Epithelial cell of esophagus (primary cell): ENCODE data around the gene LYRM2.

ENCODE experiments used
- DNase-seq: peaks from one replicate; pipeline ENCODE4 v3.0.0; 2010; ENCODE audit warnings: low read depth
- H3K4me3 ChIP-seq: 2 replicates; pipeline ENCODE4 v1.5.1; 2011; ENCODE audit warnings: mild to moderate bottlenecking, low read length, control low read depth
- CTCF ChIP-seq: IDR thresholded peaks from 2 replicates; pipeline ENCODE4 v1.5.1; 2011; ENCODE audit warnings: low read depth, mild to moderate bottlenecking, low read length, control low read depth, inconsistent platforms; ENCODE audit not compliant: insufficient read depth; ENCODE audit errors: missing control alignments

The LYRM2 gene

GRCh38 chr6:89542866-89543265 is 95.7 kb downstream of the LYRM2 start:
- no peak for TF ChIP-seq CTCF
- no peak overlapping the region for H3K4me3 ChIP-seq
- no peak for DNase-seq

DNA sequence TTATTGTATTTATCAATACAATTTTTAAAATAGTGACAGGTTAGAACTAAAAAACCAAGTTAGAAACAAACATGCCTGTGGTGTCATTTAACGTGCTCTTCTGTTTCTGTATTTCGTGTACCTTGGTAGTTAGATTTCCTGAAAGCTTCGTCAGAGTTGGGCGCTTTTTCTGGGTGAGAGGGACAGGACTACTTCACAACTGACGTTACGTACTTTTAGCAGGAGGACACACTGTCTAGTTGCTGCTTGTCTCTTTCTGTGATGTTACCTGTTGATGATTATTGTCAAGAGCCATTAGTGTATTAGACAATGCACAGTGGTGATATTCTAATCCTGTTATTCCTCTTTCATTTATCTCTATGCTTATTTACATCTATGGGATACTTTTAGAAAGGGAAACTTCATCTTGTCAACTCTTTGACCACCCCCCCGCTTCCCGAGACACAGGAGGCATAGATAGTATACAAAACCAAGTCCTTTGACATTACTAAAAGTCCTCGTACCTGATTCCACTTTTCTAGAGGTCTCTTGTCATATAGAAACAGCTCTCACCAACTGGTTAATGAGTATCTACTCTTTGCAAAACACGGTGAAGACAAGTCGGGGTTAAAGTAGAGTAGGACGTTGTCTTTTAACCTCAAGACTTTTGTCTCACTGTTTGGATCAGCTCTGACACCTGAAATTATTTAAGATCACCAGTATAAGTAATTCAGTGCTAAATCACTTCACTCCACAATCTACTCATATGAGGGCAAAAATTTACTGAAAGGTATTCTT is 96.3 kb downstream of the LYRM2 start:
- DNase-seq = no peak
- H3K4me3 ChIP-seq = no peak overlapping the region
- no peak for TF ChIP-seq CTCF

GRCh38 chr6:89539779-89540178 is 98.8 kb downstream of the LYRM2 start:
- DNase-seq = no peak
- no peak for TF ChIP-seq CTCF
- no peak overlapping the region for H3K4me3 ChIP-seq

DNA sequence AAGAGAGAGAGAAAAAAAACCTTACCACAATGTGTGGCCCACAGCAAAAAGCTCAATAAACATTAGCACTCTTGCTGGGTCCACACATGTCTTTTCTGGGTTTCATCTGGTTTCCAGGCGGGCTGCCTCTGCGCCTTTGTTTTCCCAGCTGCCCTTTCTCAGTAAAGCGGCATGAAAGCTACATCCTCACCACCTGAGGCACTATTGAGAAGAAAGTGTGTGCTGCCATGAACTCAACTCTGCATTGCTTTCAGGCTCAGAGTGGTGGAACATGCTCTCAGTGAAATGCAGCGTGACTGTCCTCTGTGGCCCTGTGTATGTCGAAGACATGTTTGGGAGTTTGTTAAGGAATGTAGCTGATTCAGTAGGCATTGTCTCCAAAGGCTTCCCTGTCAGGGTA is 102.3 kb downstream of the LYRM2 start:
- TF ChIP-seq CTCF = no peak
- no peak overlapping the region for H3K4me3 ChIP-seq
- peak; percentile 8 for DNase-seq

DNA sequence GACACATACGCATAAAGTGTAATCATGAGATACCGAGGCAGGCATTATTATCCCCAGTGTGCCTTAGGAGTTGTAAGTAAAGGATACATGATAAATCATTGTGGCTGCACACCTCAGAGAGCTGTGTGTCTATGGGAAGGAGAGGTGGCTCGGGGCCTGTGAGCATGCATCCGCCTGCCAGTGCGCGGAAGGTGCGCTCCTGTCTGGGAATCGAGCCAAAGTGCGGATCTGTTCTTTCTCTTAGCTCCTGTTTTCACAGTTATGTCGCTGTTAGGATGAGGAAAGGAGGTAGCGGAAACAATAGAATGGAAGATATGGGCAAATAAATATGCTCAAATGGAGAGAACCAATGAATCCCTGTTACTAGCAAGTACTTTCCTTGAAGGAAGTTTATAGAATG is 107.6 kb downstream of the LYRM2 start:
- no peak overlapping the region for H3K4me3 ChIP-seq
- DNase-seq = no peak
- no peak for TF ChIP-seq CTCF

DNA sequence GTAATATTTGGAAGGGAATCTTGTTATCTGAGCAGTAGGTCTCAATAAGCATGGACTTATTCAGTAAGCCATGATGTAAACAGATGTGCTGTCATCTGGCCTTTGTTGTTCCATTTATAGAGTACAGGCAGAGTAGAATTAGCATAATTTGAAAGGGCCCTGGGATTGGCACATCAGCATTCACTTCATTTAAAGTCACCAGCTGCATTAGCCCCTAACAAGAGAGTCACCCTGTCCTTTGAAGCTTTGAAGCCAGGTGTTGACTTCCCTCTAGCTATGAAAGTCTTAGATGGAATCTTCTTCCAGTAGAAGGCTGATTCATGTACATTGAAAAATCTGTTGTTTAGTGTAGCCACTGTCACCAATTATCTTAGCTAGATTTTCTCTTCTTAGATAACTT is 109.7 kb downstream of the LYRM2 start:
- DNase-seq = no peak
- H3K4me3 ChIP-seq = no peak overlapping the region
- TF ChIP-seq CTCF = no peak

DNA sequence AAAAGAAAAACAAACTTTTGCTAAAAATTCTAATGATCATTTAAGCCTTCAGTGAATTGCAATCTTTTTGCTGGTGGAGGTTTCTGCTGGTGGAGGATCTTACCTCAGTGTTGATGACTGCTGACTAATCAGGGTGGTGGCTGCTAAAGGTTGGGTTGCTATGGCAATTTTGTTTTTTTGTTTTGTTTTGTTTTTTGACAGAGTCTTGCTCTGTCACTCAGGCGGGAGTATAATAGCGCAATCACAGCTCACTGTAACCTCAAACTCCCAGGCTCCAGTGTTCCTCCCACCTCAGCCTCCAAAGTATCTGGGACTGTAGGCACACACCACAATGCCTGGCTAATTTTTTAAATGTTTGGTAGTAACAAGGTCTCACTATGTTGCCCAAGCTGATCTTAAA is 110.9 kb downstream of the LYRM2 start:
- peak; percentile 59 for DNase-seq
- H3K4me3 ChIP-seq = no peak overlapping the region
- no peak for TF ChIP-seq CTCF
